Smooth muscle cell of the brain vasculature (primary cell): ENCODE measurements around the gene NDEL1.

Experiments
- DNase-seq: peaks from one replicate; pipeline ENCODE4 v3.0.0-alpha.2; 2012; ENCODE audit warnings: low read depth, low spot score

The NDEL1 gene

GRCh38 chr17:8477715-8478441 lies 42.2 kb downstream of the NDEL1 start:
- DNase-seq, result no peak

- DNase-seq, result no peak
Measured at GRCh38 chr17:8479431-8479947, 43.8 kb downstream of the NDEL1 start.

GRCh38 chr17:8480011-8480976 lies 44.6 kb downstream of the NDEL1 start:
- no peak for DNase-seq

GRCh38 chr17:8481089-8481488 lies 45.4 kb downstream of the NDEL1 start:
- DNase-seq, result no peak

- DNase-seq, result no peak
Measured at GRCh38 chr17:8481703-8482102, 46.0 kb downstream of the NDEL1 start.

GRCh38 chr17:8482546-8482945 lies 46.9 kb downstream of the NDEL1 start:
- DNase-seq, result no peak

- DNase-seq, result no peak
Measured at GRCh38 chr17:8484465-8484864, 48.8 kb downstream of the NDEL1 start.

GRCh38 chr17:8485491-8485890 lies 49.8 kb downstream of the NDEL1 start:
- no peak for DNase-seq

- no peak for DNase-seq
Measured at GRCh38 chr17:8487130-8487645, 51.5 kb downstream of the NDEL1 start.

- DNase-seq, result no peak
Measured at GRCh38 chr17:8487743-8488142, 52.1 kb downstream of the NDEL1 start.

- DNase-seq, result no peak
Measured at GRCh38 chr17:8488491-8488890, 52.8 kb downstream of the NDEL1 start.

GRCh38 chr17:8488901-8489300 lies 53.2 kb downstream of the NDEL1 start:
- peak; percentile 76 for DNase-seq

- DNase-seq, result no peak
Measured at GRCh38 chr17:8489841-8490240, 54.2 kb downstream of the NDEL1 start.

- DNase-seq, result no peak
Measured at GRCh38 chr17:8490256-8491023, 54.8 kb downstream of the NDEL1 start.

- DNase-seq, result no peak
Measured at GRCh38 chr17:8492121-8492520, 56.4 kb downstream of the NDEL1 start.

- no peak for DNase-seq
Measured at GRCh38 chr17:8494021-8494420, 58.3 kb downstream of the NDEL1 start.

GRCh38 chr17:8494506-8495111 lies 58.9 kb downstream of the NDEL1 start:
- no peak for DNase-seq

- no peak for DNase-seq
Measured at GRCh38 chr17:8496081-8496480, 60.4 kb downstream of the NDEL1 start.

- DNase-seq, result no peak
Measured at GRCh38 chr17:8499171-8499570, 63.5 kb downstream of the NDEL1 start.

- no peak for DNase-seq
Measured at GRCh38 chr17:8499614-8500013, 63.9 kb downstream of the NDEL1 start.

GRCh38 chr17:8500609-8501008 lies 64.9 kb downstream of the NDEL1 start:
- no peak for DNase-seq
